ENCODE results near the gene ALG9.

- TF ChIP-seq, protein P1, sequence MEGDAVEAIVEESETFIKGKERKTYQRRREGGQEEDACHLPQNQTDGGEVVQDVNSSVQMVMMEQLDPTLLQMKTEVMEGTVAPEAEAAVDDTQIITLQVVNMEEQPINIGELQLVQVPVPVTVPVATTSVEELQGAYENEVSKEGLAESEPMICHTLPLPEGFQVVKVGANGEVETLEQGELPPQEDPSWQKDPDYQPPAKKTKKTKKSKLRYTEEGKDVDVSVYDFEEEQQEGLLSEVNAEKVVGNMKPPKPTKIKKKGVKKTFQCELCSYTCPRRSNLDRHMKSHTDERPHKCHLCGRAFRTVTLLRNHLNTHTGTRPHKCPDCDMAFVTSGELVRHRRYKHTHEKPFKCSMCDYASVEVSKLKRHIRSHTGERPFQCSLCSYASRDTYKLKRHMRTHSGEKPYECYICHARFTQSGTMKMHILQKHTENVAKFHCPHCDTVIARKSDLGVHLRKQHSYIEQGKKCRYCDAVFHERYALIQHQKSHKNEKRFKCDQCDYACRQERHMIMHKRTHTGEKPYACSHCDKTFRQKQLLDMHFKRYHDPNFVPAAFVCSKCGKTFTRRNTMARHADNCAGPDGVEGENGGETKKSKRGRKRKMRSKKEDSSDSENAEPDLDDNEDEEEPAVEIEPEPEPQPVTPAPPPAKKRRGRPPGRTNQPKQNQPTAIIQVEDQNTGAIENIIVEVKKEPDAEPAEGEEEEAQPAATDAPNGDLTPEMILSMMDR (IDR thresholded peaks at IDR 0.05) = no peak
- TF ChIP-seq POLR2A (IDR thresholded peaks at IDR 0.05; ENCODE audit: low read depth) (no peak), POLR2AphosphoS5 (IDR thresholded peaks at IDR 0.05) (no peak)
Measured at GRCh38 chr11:111851067-111851466, 20.3 kb downstream of the ALG9 start.

Measured in esophagus muscularis mucosa (tissue), 3 donors.